22Rv1 (cell line): ENCODE results near the gene BNC2.

Source experiments
- CTCF ChIP-seq: fragments of 450-650 bp; IDR thresholded peaks from 2 replicates; pipeline ENCODE4 v1.5.1; 2017; ENCODE audit warnings: mild to moderate bottlenecking
- ZFX ChIP-seq: fragments of 450-650 bp; IDR thresholded peaks from 2 replicates; pipeline ENCODE4 v1.6.1; 2017; ENCODE audit warnings: antibody characterized with exemption, borderline replicate concordance

GRCh38 chr9:16426716-16427115 is 443.8 kb downstream of the BNC2 start:
- TF ChIP-seq CTCF (no peak), ZFX (no peak)
